SK-N-SH (cell line): ENCODE measurements around the gene ARSJ.

Experiments used
- CTCF ChIP-seq: fragments of 200-600 bp; sonication (generic); IDR thresholded peaks from 2 replicates; pipeline ENCODE4 v1.6.1; 2017; ENCODE audit warnings: antibody characterized with exemption, mild to moderate bottlenecking, moderate library complexity
- FOSL2 ChIP-seq: IDR thresholded peaks from 2 replicates; pipeline ENCODE4 v1.4.0; 2012; ENCODE audit warnings: low read depth, mild to moderate bottlenecking, moderate library complexity, borderline replicate concordance
- POLR2AphosphoS5 ChIP-seq: IDR thresholded peaks from 2 replicates; pipeline ENCODE4 v1.6.1; 2012; ENCODE audit warnings: low read depth, low read length
- RAD21 ChIP-seq: IDR thresholded peaks from 2 replicates; pipeline ENCODE4 v1.6.1; 2012; ENCODE audit warnings: mild to moderate bottlenecking, low read length
- USF2 ChIP-seq: fragments of 150-350 bp; IDR thresholded peaks from 2 replicates; pipeline ENCODE4 v1.6.1; 2017; ENCODE audit warnings: antibody characterized with exemption, low read length, low read depth, borderline replicate concordance

DNA sequence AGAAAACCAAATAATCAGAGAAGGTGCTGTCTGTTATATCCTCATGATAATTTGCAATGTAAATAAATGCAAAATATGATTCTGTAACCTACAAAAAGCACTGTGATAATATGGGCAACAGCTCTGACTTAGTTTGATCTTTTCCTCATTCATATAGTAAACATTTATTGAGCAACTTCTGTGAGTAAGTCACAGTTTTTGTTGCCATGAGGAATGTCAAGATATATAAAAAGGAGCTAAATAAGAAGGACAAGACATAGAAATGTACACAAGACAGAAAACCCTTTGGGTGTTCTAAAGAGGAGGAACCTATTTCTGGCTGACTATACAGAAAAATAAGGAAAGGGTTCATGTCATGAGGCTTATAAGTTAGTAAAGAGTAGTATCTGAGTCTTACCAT is 44.3 kb downstream of the ARSJ start:
- no peak for TF ChIP-seq CTCF
- TF ChIP-seq POLR2AphosphoS5 = no peak
- TF ChIP-seq FOSL2 = no peak
- no peak for TF ChIP-seq USF2
- no peak for TF ChIP-seq RAD21
